ENCODE results near the gene MARF1. TPM values are rescaled to one million over a fixed set of nuclear protein-coding genes. Genes with fewer than 3 reads are reported as not detected.
"Not testable (repeated sequence)": the region's sequence is repeated elsewhere in the genome, so short reads cannot be mapped to it uniquely, and the experiment has no call there.

Gene MARF1
- total RNA-seq, 2 experiments from 2014 or later: 72.6 to 80.2 TPM

- peaks cover 30% of the 10 kb centered on the region for H3K36me3 Mint-ChIP-seq (ENCODE audit: low read depth)
- no peaks in the 10 kb centered on the region for H3K27me3 Mint-ChIP-seq (ENCODE audit: low read depth)
- CTCF ChIA-PET: no interaction called here
These were observed 25.1 kb downstream of the MARF1 start for GRCh38 chr16:15617901-15618300.

GRCh38 chr16:15616475-15617165 lies 26.3 kb downstream of the MARF1 start:
- peaks cover 34% of the 10 kb centered on the region for H3K36me3 Mint-ChIP-seq (ENCODE audit: low read depth)
- intact Hi-C loops (cut with micrococcal nuclease): no loop called here
- no peak for DNase-seq
- H3K4me1 Mint-ChIP-seq (ENCODE audit: low read depth): no peaks in the 10 kb centered on the region
- CTCF ChIA-PET: no interaction called here
- no peak overlapping the region for H3K4me3 Mint-ChIP-seq
- no peak overlapping the region for H3K27ac Mint-ChIP-seq
- no peaks in the 10 kb centered on the region for H3K9me3 Mint-ChIP-seq
- H3K27me3 Mint-ChIP-seq (ENCODE audit: low read depth): no peaks in the 10 kb centered on the region

More at GRCh38 chr16:15617901-15618300, 25.1 kb downstream of the MARF1 start:
- Mint-ChIP-seq H3K9me3 (no peaks in the 10 kb centered on the region), H3K4me3 (no peak overlapping the region), H3K27ac (no peak overlapping the region), H3K4me1 (ENCODE audit: low read depth) (no peaks in the 10 kb centered on the region)
- intact Hi-C loops (cut with micrococcal nuclease): no loop called here
- DNase-seq: no peak

- Mint-ChIP-seq H3K36me3 (ENCODE audit: low read depth) (peaks cover 35% of the 10 kb centered on the region), H3K4me3 (no peak overlapping the region), H3K27ac (no peak overlapping the region), H3K27me3 (ENCODE audit: low read depth) (no peaks in the 10 kb centered on the region), H3K9me3 (no peaks in the 10 kb centered on the region), H3K4me1 (ENCODE audit: low read depth) (no peaks in the 10 kb centered on the region)
- no peak for DNase-seq
- intact Hi-C loops (cut with micrococcal nuclease): no loop called here
- CTCF ChIA-PET: no interaction called here
These were observed 26.9 kb downstream of the MARF1 start for GRCh38 chr16:15616012-15616411.

GRCh38 chr16:15613676-15614075 lies 29.3 kb downstream of the MARF1 start:
- Mint-ChIP-seq H3K4me1 (ENCODE audit: low read depth) (peaks cover 4% of the 10 kb centered on the region), H3K4me3 (no peak overlapping the region), H3K9me3 (no peaks in the 10 kb centered on the region), H3K36me3 (ENCODE audit: low read depth) (peaks cover 36% of the 10 kb centered on the region), H3K27ac (no peak overlapping the region), H3K27me3 (ENCODE audit: low read depth) (no peaks in the 10 kb centered on the region)
- CTCF ChIA-PET: no interaction called here
- no peak for DNase-seq
- intact Hi-C loops (cut with micrococcal nuclease): no loop called here

- CTCF ChIA-PET: no interaction called here
- H3K4me3 Mint-ChIP-seq: no peak overlapping the region
- H3K9me3 Mint-ChIP-seq: no peaks in the 10 kb centered on the region
- intact Hi-C loops (cut with micrococcal nuclease): no loop called here
- no peak for DNase-seq
- H3K36me3 Mint-ChIP-seq (ENCODE audit: low read depth): peaks cover 34% of the 10 kb centered on the region
- no peak overlapping the region for H3K27ac Mint-ChIP-seq
- no peaks in the 10 kb centered on the region for H3K27me3 Mint-ChIP-seq (ENCODE audit: low read depth)
- H3K4me1 Mint-ChIP-seq (ENCODE audit: low read depth): peaks cover 4% of the 10 kb centered on the region
These were observed 31.3 kb downstream of the MARF1 start for GRCh38 chr16:15611610-15612009.

- Mint-ChIP-seq H3K4me1 (ENCODE audit: low read depth) (peaks cover 4% of the 10 kb centered on the region), H3K36me3 (ENCODE audit: low read depth) (peaks cover 43% of the 10 kb centered on the region), H3K27ac (peak overlapping the region; percentile 75), H3K9me3 (no peaks in the 10 kb centered on the region), H3K27me3 (ENCODE audit: low read depth) (no peaks in the 10 kb centered on the region), H3K4me3 (no peak overlapping the region)
- DNase-seq: no peak
- intact Hi-C loops (cut with micrococcal nuclease): no loop called here
- CTCF ChIA-PET: interaction anchor here (1.2 to 1.5 kb wide), 2 partner anchors 9 to 32 kb away, joined by 3 to 4 read pairs; partner anchors contain the start of gene MARF1
These were observed 32.5 kb downstream of the MARF1 start for GRCh38 chr16:15610369-15610871.

- Mint-ChIP-seq H3K36me3 (ENCODE audit: low read depth) (peaks cover 43% of the 10 kb centered on the region), H3K27me3 (ENCODE audit: low read depth) (no peaks in the 10 kb centered on the region), H3K4me1 (ENCODE audit: low read depth) (peaks cover 4% of the 10 kb centered on the region), H3K9me3 (no peaks in the 10 kb centered on the region), H3K4me3 (no peak overlapping the region), H3K27ac (no peak overlapping the region)
- CTCF ChIA-PET: interaction anchor here (1.2 to 1.5 kb wide), 3 partner anchors 11 to 37 kb away, joined by 3 to 4 read pairs (median 3); partner anchors contain the start of gene MARF1
- intact Hi-C loops (cut with micrococcal nuclease): no loop called here
- DNase-seq: no peak
These were observed 33.7 kb downstream of the MARF1 start for GRCh38 chr16:15609286-15609649.

GRCh38 chr16:15608398-15609285 lies 34.3 kb downstream of the MARF1 start:
- Mint-ChIP-seq H3K27me3 (ENCODE audit: low read depth) (no peaks in the 10 kb centered on the region), H3K9me3 (no peaks in the 10 kb centered on the region), H3K4me1 (ENCODE audit: low read depth) (peaks cover 4% of the 10 kb centered on the region), H3K36me3 (ENCODE audit: low read depth) (peaks cover 44% of the 10 kb centered on the region), H3K4me3 (no peak overlapping the region), H3K27ac (no peak overlapping the region)
- CTCF ChIA-PET: interaction anchor here (1.2 to 1.5 kb wide), 2 partner anchors 34 to 36 kb away, joined by 3 read pairs; partner anchors contain the start of gene MARF1
- DNase-seq: no peak
- intact Hi-C loops (cut with micrococcal nuclease): no loop called here

- Mint-ChIP-seq H3K4me3 (no peak overlapping the region), H3K4me1 (ENCODE audit: low read depth) (peaks cover 4% of the 10 kb centered on the region), H3K27me3 (ENCODE audit: low read depth) (no peaks in the 10 kb centered on the region), H3K9me3 (no peaks in the 10 kb centered on the region), H3K36me3 (ENCODE audit: low read depth) (peaks cover 48% of the 10 kb centered on the region), H3K27ac (no peak overlapping the region)
- CTCF ChIA-PET: interaction anchor here (0.6 to 1.0 kb wide), 3 partner anchors 22 to 651 kb away, joined by 3 to 4 read pairs (median 3); no protein-coding TSS in a partner anchor
- no peak for DNase-seq
- intact Hi-C loops (cut with micrococcal nuclease): no loop called here
These were observed 35.1 kb downstream of the MARF1 start for GRCh38 chr16:15607700-15608396.

GRCh38 chr16:15607221-15607699 lies 35.7 kb downstream of the MARF1 start:
- intact Hi-C loops (cut with micrococcal nuclease); H3K9me3 Mint-ChIP-seq; H3K4me3 Mint-ChIP-seq; DNase-seq; H3K27me3 Mint-ChIP-seq (ENCODE audit: low read depth); H3K27ac Mint-ChIP-seq; H3K4me1 Mint-ChIP-seq (ENCODE audit: low read depth): not testable (repeated sequence)
- H3K36me3 Mint-ChIP-seq (ENCODE audit: low read depth): peaks cover 45% of the 10 kb centered on the region
- CTCF ChIA-PET: interaction anchor here (0.6 to 1.0 kb wide), 2 partner anchors 23 to 651 kb away, joined by 3 read pairs; no protein-coding TSS in a partner anchor

GRCh38 chr16:15606518-15607220 lies 36.3 kb downstream of the MARF1 start:
- Mint-ChIP-seq H3K4me1 (ENCODE audit: low read depth) (peaks cover 4% of the 10 kb centered on the region), H3K36me3 (ENCODE audit: low read depth) (peaks cover 48% of the 10 kb centered on the region), H3K9me3 (no peaks in the 10 kb centered on the region), H3K4me3 (no peak overlapping the region), H3K27ac (peak overlapping the region; percentile 39), H3K27me3 (ENCODE audit: low read depth) (no peaks in the 10 kb centered on the region)
- CTCF ChIA-PET: interaction anchor here (1.0 kb wide), 1 partner anchor 23 kb away, joined by 3 read pairs; no protein-coding TSS in a partner anchor
- DNase-seq: no peak
- intact Hi-C loops (cut with micrococcal nuclease): no loop called here

Measured in activated naive CD4-positive, alpha-beta T cell treated with anti-CD3 and anti-CD28 coated beads for 36 hours (primary cell).